WI38 (cell line): ENCODE measurements around the gene KDM2A.
"Not testable (repeated sequence)": the region's sequence is repeated elsewhere in the genome, so short reads cannot be mapped to it uniquely, and the experiment has no call there.

ENCODE experiments used
- H3K4me3 ChIP-seq: 2 replicates; pipeline ENCODE4 v1.5.1; 2011; ENCODE audit warnings: low read depth, mild to moderate bottlenecking, control low read depth, low read length
- CTCF ChIP-seq: IDR thresholded peaks from 2 replicates; pipeline ENCODE4 v1.5.1; 2012; ENCODE audit warnings: low read depth, mild to moderate bottlenecking, control low read depth, low read length

Gene KDM2A

GRCh38 chr11:67230886-67231285 lies 111.8 kb downstream of the KDM2A start:
- no peak for TF ChIP-seq CTCF
- no peak overlapping the region for H3K4me3 ChIP-seq

GRCh38 chr11:67233584-67234190 lies 114.6 kb downstream of the KDM2A start:
- no peak for TF ChIP-seq CTCF
- no peak overlapping the region for H3K4me3 ChIP-seq

GRCh38 chr11:67234571-67234970 lies 115.5 kb downstream of the KDM2A start:
- not testable (repeated sequence) for H3K4me3 ChIP-seq

- H3K4me3 ChIP-seq = no peak overlapping the region
- no peak for TF ChIP-seq CTCF
Measured at GRCh38 chr11:67237574-67237973, 118.5 kb downstream of the KDM2A start.

GRCh38 chr11:67238894-67239782 lies 120.1 kb downstream of the KDM2A start:
- TF ChIP-seq CTCF = no peak
- H3K4me3 ChIP-seq = peak overlapping the region; percentile 35

- TF ChIP-seq CTCF = no peak
- peak overlapping the region; percentile 80 for H3K4me3 ChIP-seq
Measured at GRCh38 chr11:67239783-67240575, 120.9 kb downstream of the KDM2A start.

- TF ChIP-seq CTCF = no peak
- H3K4me3 ChIP-seq = peak overlapping the region; percentile 80
Measured at GRCh38 chr11:67240576-67241389, 121.7 kb downstream of the KDM2A start.
